ENCODE measurements around the gene IKZF3.

DNA sequence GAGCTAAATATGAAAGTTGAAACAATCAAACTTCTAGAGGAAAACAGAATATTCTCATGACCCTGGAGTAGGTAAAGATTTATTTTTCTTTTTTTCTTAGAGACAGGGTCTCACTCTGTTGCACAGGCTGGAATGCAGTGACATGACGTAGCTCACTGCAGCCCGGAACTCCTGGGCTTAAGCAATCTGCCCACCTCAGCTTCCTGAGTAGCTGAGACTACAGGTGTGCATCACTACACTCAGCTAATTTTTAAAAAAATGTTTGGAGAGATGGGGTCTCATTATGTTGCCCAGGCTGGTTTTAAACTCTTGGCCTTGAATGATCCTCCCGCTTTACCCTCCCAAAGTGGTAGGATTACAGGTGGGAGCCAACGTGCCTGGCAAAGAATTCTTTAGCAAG, 15.5 kb downstream of the IKZF3 start:
- no peak for TF ChIP-seq GATA3 (IDR thresholded peaks at IDR 0.05; ENCODE audit: low read depth, low read length)
- TF ChIP-seq GATA2 (IDR thresholded peaks at IDR 0.05; ENCODE audit: low read depth, low read length): no peak
